Measurements from ENCODE around the gene GPR39. TPM values are rescaled to one million over a fixed set of nuclear protein-coding genes. Genes with fewer than 3 reads are reported as not detected.

GPR39 gene
- polyA plus RNA-seq (2011; rRNA removed) (11.8 and 14.4 TPM in 2 replicates), polyA plus RNA-seq (2017; fragmentation: RNase III; extraction: RNeasy Plus Mini Kit Qiagen cat#74134 plus additional on column Dnase treatment) (11.3 to 13.3 TPM (median 12.1 TPM) in 3 replicates), polyA minus RNA-seq (2011; rRNA and poly(A)+ RNA removed) (87.3 and 92.5 TPM in 2 replicates)
- polyA plus RNA-seq (2012; cell fraction: cytosol; rRNA removed) = 17.4 and 26.0 TPM in 2 replicates
- polyA plus RNA-seq (2012; cell fraction: nucleus; rRNA removed) = 41.1 and 67.7 TPM in 2 replicates

GRCh38 chr2:132416723-132417395 lies at the start of gene GPR39:
Gene GPR39, plus strand, starts transcription at chr2:132416805.
- POLR2A ChIA-PET = interaction anchor here (0.5 to 1.8 kb wide), 9 partner anchors 8 to 485 kb away, joined by 3 to 15 read pairs (median 3); no protein-coding TSS in a partner anchor
- peaks cover 57% of the 10 kb centered on the region for H3K4me1 ChIP-seq
- peak within 1 kb of the TSS; percentile 85 to 97 for H3K27ac ChIP-seq
- TF ChIP-seq HMGXB4 (CRISPR knock-in tag; IDR thresholded peaks at IDR 0.05; ENCODE audit: borderline replicate concordance) (no peak), MAX (IDR thresholded peaks at IDR 0.05) (peak; percentile 23; the same call in 1 of the 2 replicates), CTCF (IDR thresholded peaks at IDR 0.05) (peak; percentile 40)
- CTCF ChIA-PET = interaction anchor here (0.5 to 2.2 kb wide), 6 partner anchors 15 to 133 kb away, joined by 3 to 7 read pairs (median 4); no protein-coding TSS in a partner anchor
- DNase-seq (ENCODE audit: low read depth in 1 of 2, low spot score in 1 of 2) (peak; percentile 27 to 48), FAIRE-seq (no peak), ATAC-seq (peak; percentile 19 to 27)
- WGBS (ENCODE audit: missing lambda C conversion rate) = 20% methylated on average over 20 of the region's 23 CpGs
- H3K4me3 ChIP-seq = peak within 1 kb of the TSS; percentile 47
- H3K9me3 ChIP-seq = no peaks in the 10 kb centered on the region
- peak within 1 kb of the TSS; percentile 72 for H3K4me2 ChIP-seq

GRCh38 chr2:132368191-132368590 lies 48.4 kb upstream of the GPR39 start:
- ATAC-seq (no peak), FAIRE-seq (no peak), DNase-seq (ENCODE audit: low read depth in 1 of 2, low spot score in 1 of 2) (no peak)
- 38% methylated on average over 2 of the region's 2 CpGs for WGBS (ENCODE audit: missing lambda C conversion rate)
- TF ChIP-seq MAX (IDR thresholded peaks at IDR 0.05) = no peak
- TF ChIP-seq HOXB13 (CRISPR knock-in tag; IDR thresholded peaks at IDR 0.05; ENCODE audit: low read depth) = no peak
- no peak for TF ChIP-seq CHD4 (IDR thresholded peaks at IDR 0.05; ENCODE audit: borderline replicate concordance)
- no peak for TF ChIP-seq FOXS1 (CRISPR knock-in tag; IDR thresholded peaks at IDR 0.05)
- TF ChIP-seq CBX8 (IDR thresholded peaks at IDR 0.05) = no peak
- TF ChIP-seq E2F6 (IDR thresholded peaks at IDR 0.05; ENCODE audit: borderline replicate concordance, low read depth) = no peak
- TF ChIP-seq NFE2L2 (conservative IDR thresholded peaks at IDR 0.05; ENCODE audit: low read length) = no peak
- no peak for TF ChIP-seq NPAS2 (CRISPR knock-in tag; IDR thresholded peaks at IDR 0.05; ENCODE audit: borderline replicate concordance)
- no peak for TF ChIP-seq MAFK (IDR thresholded peaks at IDR 0.05; ENCODE audit: partially characterized antibody)
- no peak for TF ChIP-seq KDM5A (IDR thresholded peaks at IDR 0.05)
- TF ChIP-seq RAD21 (conservative IDR thresholded peaks at IDR 0.05 in 1 of 2, IDR thresholded peaks at IDR 0.05 in 1 of 2) = no peak
- no peak for TF ChIP-seq JUNB (IDR thresholded peaks at IDR 0.05)
- no peak for TF ChIP-seq JUN (IDR thresholded peaks at IDR 0.05)
- TF ChIP-seq ZFP36 (IDR thresholded peaks at IDR 0.05; ENCODE audit: borderline replicate concordance, partially characterized antibody) = no peak
- no peak for TF ChIP-seq FOSL2 (IDR thresholded peaks at IDR 0.05)
- TF ChIP-seq FOSL2 (CRISPR knock-in tag; IDR thresholded peaks at IDR 0.05) = no peak
- POLR2A ChIA-PET = no interaction called here
- H3K27ac ChIP-seq = no peak overlapping the region
- CTCF ChIA-PET = no interaction called here
- H3K4me1 ChIP-seq = no peaks in the 10 kb centered on the region
- no peak overlapping the region for H3K4me2 ChIP-seq
- H3K4me3 ChIP-seq = no peak overlapping the region
- peaks cover 20% of the 10 kb centered on the region for H3K9me3 ChIP-seq

All from A549 (cell line).